GM12873 (cell line): ENCODE data around the gene PNPLA6.

Source experiments
- TF ChIP-seq, protein P1 (sequence below): IDR thresholded peaks from 2 replicates; pipeline ENCODE4 v1.5.1; 2012; ENCODE audit warnings: low read depth, mild to moderate bottlenecking, moderate library complexity, low read length, control low read depth; ENCODE audit not compliant: insufficient read depth; ENCODE audit errors: missing control alignments

PNPLA6 gene

DNA sequence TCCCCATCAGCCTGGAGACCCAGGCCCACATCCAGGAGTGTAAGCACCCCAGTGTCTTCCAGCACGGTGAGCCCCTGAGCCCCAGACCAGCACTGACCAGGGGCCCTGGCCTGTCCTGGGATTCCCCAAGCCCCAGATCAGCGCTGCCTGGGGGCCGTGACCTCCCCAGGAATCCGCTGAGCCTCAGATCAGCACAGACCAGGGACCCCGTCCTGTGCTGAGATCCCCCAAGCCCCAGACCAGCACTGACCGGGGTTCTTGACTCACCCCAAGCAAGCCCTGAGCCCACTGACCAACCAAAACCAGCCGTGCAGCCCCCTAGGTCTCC is 7.4 kb upstream of the PNPLA6 start:
- TF ChIP-seq, protein P1, sequence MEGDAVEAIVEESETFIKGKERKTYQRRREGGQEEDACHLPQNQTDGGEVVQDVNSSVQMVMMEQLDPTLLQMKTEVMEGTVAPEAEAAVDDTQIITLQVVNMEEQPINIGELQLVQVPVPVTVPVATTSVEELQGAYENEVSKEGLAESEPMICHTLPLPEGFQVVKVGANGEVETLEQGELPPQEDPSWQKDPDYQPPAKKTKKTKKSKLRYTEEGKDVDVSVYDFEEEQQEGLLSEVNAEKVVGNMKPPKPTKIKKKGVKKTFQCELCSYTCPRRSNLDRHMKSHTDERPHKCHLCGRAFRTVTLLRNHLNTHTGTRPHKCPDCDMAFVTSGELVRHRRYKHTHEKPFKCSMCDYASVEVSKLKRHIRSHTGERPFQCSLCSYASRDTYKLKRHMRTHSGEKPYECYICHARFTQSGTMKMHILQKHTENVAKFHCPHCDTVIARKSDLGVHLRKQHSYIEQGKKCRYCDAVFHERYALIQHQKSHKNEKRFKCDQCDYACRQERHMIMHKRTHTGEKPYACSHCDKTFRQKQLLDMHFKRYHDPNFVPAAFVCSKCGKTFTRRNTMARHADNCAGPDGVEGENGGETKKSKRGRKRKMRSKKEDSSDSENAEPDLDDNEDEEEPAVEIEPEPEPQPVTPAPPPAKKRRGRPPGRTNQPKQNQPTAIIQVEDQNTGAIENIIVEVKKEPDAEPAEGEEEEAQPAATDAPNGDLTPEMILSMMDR = no peak

DNA sequence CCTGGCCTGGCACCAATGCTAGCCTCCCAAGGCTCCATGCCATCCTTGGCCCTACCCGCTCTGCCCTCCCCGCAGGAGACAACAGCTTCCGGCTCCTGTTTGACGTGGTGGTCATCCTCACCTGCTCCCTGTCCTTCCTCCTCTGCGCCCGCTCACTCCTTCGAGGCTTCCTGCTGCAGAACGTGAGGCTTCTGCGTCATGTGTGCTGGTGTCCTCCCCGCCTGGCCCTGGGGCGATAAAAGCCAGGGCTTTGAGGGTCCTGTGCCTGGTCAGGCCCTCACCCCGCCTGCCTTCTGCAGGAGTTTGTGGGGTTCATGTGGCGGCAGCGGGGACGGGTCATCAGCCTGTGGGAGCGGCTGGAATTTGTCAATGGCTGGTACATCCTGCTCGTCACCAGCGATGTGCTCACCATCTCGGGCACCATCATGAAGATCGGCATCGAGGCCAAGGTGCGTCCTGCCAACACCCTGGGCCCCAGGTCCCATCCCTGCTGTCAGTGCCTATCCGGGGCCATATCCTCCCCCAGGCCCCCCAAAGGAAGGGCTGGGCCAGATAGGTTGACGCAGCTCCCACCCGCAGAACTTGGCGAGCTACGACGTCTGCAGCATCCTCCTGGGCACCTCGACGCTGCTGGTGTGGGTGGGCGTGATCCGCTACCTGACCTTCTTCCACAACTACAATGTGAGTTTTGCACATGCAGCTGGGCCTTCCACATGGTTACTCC is 6.8 kb upstream of the PNPLA6 start:
- TF ChIP-seq, protein P1 = no peak

DNA sequence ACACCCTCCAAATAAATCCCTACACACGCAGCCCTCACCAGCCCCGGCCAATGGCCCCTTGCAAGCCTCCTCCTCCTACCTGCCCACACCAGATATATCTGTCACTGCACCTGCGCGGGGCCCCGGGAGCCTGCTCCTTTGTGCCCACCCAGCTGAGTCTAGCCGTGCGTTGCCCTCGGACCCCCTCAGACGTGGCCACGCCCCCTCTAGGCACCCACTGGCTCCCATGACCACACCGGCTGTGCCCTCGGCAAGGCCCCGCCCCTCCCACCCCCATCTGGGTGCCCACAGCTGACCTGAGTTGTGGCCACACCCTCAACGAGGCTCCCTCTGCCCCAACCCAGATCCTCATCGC is 6.3 kb upstream of the PNPLA6 start:
- TF ChIP-seq, protein P1 = no peak

DNA sequence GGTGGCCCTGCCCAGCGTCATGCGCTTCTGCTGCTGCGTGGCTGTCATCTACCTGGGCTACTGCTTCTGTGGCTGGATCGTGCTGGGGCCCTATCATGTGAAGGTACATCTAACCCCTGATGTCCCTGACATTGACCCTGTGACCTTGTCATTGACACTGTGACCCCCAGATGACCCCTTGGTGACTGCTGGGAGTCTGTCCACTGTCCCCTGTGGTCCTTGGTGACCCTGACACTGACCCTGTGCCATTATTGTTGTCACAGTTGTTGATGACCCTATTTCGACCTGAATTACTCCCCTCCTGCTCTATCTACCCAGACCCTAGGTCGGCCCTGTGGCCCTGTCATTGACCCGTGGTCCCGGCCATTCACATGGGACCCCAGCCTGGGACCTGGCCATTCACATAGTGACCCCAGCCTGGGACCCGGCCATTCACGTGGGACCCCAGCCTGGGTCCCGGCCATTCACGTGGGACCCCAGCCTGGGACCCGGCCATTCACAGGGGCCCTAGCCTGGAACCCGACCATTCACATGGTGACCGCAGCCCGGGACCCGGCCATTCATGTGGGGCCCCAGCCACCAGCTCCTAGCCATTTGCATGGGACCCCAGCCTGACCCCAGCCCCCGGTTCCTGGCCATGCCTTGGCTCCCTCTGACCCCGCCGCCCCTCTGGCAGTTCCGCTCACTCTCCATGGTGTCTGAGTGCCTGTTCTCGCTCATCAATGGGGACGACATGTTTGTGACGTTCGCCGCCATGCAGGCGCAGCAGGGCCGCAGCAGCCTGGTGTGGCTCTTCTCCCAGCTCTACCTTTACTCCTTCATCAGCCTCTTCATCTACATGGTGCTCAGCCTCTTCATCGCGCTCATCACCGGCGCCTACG is 5.7 kb upstream of the PNPLA6 start:
- TF ChIP-seq, protein P1 = no peak

DNA sequence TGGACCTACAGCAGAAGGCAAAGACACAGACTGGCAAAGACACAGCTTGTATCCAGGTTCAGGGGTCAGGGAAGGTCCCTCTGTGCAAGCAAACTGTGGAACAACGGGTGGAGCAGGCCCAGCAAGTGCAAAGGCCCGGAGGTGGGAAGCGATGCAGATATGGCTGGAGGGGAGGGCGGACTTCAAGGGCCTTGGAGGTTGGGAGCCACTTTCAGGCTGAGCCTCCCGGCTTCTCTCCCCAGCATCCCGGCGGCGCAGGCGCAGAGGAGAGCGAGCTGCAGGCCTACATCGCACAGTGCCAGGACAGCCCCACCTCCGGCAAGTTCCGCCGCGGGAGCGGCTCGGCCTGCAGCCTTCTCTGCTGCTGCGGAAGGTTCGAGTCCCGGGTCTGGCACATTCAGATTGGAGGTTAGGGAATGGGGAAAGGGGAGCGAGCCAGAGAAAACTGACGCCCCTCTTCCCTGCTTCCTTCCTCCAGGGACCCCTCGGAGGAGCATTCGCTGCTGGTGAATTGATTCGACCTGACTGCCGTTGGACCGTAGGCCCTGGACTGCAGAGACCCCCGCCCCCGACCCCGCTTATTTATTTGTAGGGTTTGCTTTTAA is 2.1 kb upstream of the PNPLA6 start:
- TF ChIP-seq, protein P1 = no peak

DNA sequence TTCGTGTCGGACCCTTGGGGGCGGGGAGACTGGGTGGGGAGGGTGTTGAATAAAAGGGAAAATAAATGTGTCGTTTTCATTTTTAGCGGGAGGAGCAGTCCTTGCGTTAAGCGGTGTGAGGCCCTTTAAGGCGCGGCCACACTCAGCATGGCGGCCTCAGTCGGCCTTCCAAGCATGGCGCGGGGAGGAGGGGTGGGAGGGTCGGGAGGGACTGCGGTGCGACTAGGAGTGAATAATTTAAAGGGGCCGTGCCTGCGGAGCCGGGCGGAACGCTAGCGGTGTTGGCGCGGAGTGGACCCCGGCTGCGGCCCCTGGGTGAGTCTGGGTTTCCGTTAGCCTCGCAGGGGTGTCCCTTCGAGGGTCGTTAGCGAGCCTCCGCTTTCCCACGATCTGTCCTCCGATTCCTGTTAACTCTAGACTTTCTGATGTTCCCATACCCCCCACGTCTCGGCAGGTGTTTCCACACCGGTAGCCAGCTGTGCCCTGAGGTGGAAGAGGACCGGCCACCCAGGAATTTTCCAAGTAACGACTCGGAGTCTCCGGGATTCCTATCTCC is 1.5 kb upstream of the PNPLA6 start:
- TF ChIP-seq, protein P1 = no peak

DNA sequence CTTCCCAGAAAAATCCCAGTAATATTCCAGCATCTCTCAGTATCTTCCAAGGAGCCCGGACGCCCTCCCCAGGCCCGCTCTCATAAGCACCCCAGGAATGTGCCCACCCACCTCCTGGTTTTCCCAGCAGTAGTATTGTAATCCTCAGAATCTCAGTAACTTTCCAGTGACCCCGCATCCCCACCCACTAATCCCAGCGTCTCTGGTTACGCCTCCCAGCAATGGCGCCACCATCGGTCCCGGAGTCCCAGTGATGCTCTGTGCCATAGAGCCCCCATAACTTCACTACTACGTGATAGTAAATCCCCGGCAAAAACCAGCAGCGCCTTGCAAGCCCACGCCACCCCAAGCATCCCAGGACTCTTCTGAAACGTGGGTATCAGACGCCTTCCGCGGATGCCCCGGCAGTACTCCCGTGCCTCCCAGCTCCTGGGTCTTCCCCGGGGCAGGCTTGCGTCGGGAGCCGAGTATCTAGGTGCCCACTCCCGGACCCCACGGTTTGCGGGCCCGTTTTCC is 928 bp upstream of the PNPLA6 start:
- TF ChIP-seq, protein P1 = no peak
